ENCODE measurements around the gene PAIP2.

PAIP2 gene

GRCh38 chr5:139388198-139388821, 46.7 kb downstream of the PAIP2 start:
- TF ChIP-seq GATA1 (IDR thresholded peaks at IDR 0.05; ENCODE audit: low read depth, low read length), result no peak
- no peak for TF ChIP-seq POLR2A (IDR thresholded peaks at IDR 0.05; ENCODE audit: low read length)
- no peak for DNase-seq

GRCh38 chr5:139389701-139390638, 48.3 kb downstream of the PAIP2 start, which contains the start of gene MZB1:
TSS of gene MZB1 (minus strand) at chr5:139389913. CDS start at chr5:139389856, 57 bp downstream.
- TF ChIP-seq POLR2A (IDR thresholded peaks at IDR 0.05; ENCODE audit: low read length) (no peak), GATA1 (IDR thresholded peaks at IDR 0.05; ENCODE audit: low read depth, low read length) (no peak)
- DNase-seq, result no peak

- TF ChIP-seq GATA1 (IDR thresholded peaks at IDR 0.05; ENCODE audit: low read depth, low read length) (no peak), POLR2A (IDR thresholded peaks at IDR 0.05; ENCODE audit: low read length) (no peak)
- no peak for DNase-seq
These were observed 49.2 kb downstream of the PAIP2 start for GRCh38 chr5:139390639-139391569.

DNA sequence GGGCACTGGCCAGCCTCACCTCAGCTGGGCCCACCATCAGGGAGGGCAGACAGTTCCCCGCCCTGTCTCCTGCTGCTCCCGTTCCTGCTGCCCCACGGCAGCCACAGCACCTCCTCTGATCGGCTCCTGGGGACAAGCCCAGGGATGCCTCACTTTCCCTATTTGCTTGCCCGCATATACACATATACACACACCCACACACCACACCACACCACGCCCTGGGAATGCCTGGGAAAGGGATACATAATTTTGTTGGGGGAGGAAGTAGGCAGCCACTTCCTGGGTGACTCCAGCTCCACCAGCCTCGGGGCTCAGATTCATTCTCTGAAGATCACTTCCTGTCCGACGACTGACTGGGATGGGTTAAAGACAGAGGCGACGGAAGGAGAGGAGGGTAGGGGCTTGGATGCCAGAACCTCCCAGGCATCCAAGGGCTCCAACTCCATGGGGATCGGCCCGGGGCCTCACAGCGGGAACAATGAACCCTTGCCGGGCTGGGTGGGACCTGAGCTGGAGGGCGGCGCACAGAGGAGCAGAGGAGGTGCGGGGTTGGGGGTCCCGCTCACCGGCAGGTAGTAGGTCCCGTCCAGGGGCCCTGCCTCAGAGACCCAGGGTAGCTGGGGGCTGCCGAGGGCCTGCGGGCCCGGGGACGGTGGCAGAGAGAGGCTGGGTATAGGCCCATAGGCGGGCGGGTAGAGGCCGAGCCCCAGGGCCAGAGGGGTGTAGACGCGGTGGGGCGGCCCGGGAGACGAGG, 50.1 kb downstream of the PAIP2 start:
- TF ChIP-seq POLR2A (IDR thresholded peaks at IDR 0.05; ENCODE audit: low read length) (no peak), GATA1 (IDR thresholded peaks at IDR 0.05; ENCODE audit: low read depth, low read length) (no peak)
- DNase-seq, result no peak

DNA sequence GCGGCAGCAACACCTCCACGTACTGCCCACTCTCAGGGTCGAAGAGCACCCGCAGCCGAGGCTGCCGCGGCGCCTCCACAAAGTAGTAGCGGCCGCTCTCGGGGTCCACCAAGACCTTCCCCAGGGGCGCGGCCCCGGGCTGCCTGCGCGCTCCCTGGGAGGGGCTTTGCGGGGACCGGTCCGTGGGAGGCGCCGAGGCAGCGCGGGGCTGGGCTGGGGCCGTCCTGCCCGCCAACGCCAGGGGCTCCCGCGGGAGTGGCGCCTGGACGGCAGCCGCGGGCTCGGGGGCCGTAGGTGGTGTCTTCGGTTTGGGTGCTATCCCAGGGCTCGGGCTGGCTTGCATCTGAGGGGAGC, 50.6 kb downstream of the PAIP2 start:
- TF ChIP-seq GATA1 (IDR thresholded peaks at IDR 0.05; ENCODE audit: low read depth, low read length), result no peak
- no peak for TF ChIP-seq POLR2A (IDR thresholded peaks at IDR 0.05; ENCODE audit: low read length)
- DNase-seq, result no peak

GRCh38 chr5:139392678-139393496, 51.2 kb downstream of the PAIP2 start:
- TF ChIP-seq GATA1 (IDR thresholded peaks at IDR 0.05; ENCODE audit: low read depth, low read length), result no peak
- TF ChIP-seq POLR2A (IDR thresholded peaks at IDR 0.05; ENCODE audit: low read length), result no peak
- peak; percentile 74 to 77 for DNase-seq

DNA sequence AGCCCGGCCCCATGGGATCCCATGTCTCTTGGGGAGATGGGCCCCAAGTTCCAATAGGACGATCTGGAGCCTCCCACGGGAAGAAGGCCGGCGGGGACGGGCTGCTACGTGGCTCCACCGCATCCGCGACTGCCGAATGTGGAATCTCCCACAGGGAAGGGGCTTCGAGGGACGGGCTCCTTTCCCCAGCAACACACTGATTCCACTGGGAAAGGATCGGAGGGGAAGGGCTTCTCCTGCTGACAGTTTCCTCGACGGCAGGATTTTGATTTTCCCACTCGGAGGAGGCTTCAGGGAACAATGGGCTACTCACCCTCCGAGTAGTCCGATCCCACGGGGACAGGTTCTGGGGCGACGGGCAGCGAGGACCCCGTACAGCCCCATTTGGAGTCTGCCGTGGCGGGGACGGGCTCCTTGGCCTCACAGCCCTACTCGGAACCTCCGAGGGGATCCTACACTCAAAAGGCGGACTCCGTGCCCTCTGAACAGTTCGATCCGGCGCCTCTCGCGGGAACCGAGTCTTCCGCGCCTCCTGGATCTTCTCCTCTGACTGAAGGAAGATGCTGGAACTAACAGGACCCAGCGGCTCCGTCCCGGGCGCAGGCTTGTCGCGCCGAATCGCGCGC, 52.0 kb downstream of the PAIP2 start:
- DNase-seq, result no peak
- TF ChIP-seq GATA1 (IDR thresholded peaks at IDR 0.05; ENCODE audit: low read depth, low read length), result no peak
- no peak for TF ChIP-seq POLR2A (IDR thresholded peaks at IDR 0.05; ENCODE audit: low read length)

DNA sequence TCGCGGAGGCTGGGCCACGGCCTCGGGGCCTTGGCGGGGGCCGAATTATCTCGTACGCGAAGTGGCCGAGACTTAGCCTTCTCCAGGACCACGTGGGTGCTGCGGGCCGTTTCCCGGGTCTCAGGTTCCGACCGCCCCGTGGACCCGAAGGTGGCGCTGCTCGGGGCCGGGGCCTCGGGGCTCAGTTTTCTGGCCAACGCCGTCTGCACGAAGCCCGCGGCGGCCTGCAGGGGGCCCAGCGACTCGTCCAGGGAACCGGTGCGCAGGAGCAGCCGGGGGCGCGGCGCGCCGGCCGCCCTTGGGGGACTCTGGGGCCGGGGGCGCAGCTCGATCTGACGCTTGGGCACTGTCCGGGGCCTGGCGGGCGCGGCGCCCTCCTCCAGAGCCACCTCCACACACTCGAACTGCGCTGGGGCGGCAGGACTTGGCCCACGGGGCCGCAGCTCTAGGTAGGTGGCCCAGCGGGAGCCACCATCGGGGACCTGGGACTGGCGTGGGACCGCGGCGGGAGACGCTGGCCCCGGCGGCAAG, 52.5 kb downstream of the PAIP2 start:
- TF ChIP-seq GATA1 (IDR thresholded peaks at IDR 0.05; ENCODE audit: low read depth, low read length) (no peak), POLR2A (IDR thresholded peaks at IDR 0.05; ENCODE audit: low read length) (no peak)
- peak; percentile 12 to 27 for DNase-seq

DNA sequence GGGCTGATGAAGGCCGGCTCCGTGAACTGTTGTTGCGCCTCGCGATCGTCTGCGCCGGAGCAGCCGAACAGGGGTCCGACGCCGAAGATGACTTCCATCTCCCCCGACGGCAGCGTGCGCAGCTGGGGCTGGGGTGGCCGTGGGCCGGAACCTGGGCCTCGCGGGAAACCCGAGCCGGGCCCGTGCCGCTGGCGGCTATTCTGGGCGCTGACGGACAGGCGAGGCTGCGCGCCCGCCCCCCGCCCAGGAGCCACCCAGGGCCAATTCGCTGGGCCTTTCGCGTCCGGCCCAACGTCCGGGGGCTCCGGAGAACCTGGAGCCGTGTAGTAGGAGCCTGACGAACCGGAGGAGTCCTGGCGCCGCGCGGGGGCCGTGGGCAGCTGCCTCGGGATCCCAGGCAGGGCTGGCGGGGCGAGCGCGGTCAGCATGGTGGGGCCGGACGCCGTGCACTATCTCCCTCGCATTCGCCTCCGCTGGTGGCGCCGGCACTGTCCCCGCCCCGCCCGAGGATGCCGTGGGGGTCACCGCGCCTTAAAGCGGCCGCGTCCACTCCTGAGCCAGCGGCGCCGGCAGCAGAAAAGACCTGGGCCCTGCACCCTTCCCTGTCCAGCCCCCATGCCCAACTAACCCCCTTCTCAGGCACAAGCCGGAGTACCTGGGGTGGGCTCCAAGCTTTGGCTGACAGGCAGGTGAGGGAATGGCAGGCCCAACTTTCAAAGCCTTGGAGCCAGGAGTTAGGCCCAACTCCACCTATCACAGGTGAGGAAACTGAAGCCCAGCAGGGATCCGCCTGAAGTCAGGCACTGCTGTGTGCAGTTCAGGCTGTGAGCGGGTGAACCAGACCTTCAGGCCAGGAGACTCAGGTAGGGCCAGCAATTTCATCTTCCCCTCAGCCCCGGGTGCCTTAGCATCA, 53.3 kb downstream of the PAIP2 start, which contains the start of gene PROB1:
TSS of gene PROB1 (minus strand) at position 451 of the 913 bp plus-strand sequence. CDS start at position 428, 23 bp downstream.
- DNase-seq, result no peak
- no peak for TF ChIP-seq GATA1 (IDR thresholded peaks at IDR 0.05; ENCODE audit: low read depth, low read length)
- no peak for TF ChIP-seq POLR2A (IDR thresholded peaks at IDR 0.05; ENCODE audit: low read length)

DNA sequence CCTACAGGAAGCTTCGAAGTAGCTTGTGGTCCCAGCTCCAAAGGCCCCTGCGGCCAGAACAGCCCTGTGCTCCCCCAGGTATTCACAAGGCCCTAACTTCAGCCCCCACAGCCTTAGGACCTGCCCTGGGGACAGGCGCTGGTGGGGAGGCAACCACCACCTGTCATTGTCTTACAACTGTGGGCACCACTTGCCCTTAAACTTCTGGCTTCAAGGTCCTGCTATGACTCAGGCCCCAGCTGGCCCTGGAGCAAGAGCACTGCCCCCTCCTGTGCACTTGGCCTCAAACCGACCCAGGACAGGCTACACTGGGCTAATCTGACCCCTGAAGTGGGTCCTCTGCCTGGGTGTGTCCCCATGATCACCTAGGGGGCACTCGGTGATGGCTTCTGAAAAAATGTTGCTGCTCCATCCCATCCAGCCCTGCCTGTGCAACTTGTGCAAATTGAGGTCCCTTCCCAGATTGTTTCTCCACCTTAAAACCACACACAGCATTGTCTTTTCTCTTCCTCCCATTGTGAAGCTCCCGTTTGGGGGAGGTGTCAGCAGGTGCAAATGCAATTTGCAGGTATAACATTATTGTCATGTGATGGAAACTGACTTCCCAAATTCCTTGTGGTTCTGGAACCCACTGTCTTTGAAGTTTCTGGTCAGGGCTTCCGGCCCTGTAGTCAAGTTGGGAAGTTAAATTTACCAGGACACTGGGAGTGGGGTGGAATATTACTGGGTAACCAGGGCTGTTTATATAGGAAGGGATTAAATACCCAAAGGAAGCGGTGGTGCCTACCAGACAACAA, 54.4 kb downstream of the PAIP2 start:
- no peak for DNase-seq
- no peak for TF ChIP-seq GATA1 (IDR thresholded peaks at IDR 0.05; ENCODE audit: low read depth, low read length)
- no peak for TF ChIP-seq POLR2A (IDR thresholded peaks at IDR 0.05; ENCODE audit: low read length)

Data from erythroblast (primary cell).